ENCODE measurements around the gene TFDP1. TPM values are rescaled to one million over a fixed set of nuclear protein-coding genes. Genes with fewer than 3 reads are reported as not detected.

The TFDP1 gene
- total and polyA plus RNA-seq, 10 donors, result 21.7 to 91.7 (median 51.7) TPM

- Histone ChIP-seq H3K4me3 (no peak overlapping the region), H3K9me3 (no peaks in the 10 kb centered on the region), H3K4me1 (peaks cover 0 to 65% (median 38%) of the 10 kb centered on the region in 6 donors), H3K27me3 (replicated peaks in 1 of 7) (no peaks in the 10 kb centered on the region), H3K27ac (no peak overlapping the region), H3K36me3 (peaks cover 0 to 90% (median 17%) of the 10 kb centered on the region in 6 donors)
- intact Hi-C loops (cut with DNase I; ENCODE audit: low total_unique reads), result no loop called here
- WGBS, 5 donors, result 91 to 95% (median 94%) methylated on average over 9 of the region's 9 CpGs
- TF ChIP-seq CTCF (IDR thresholded peaks at IDR 0.05 in 8 of 11, conservative IDR thresholded peaks at IDR 0.05 in 3 of 11) (no peak), POLR2AphosphoS5 (IDR thresholded peaks at IDR 0.05) (no peak), POLR2A (IDR thresholded peaks at IDR 0.05) (no peak)
- peak; percentile 32 for DNase-seq
Measured at GRCh38 chr13:113550453-113550852, 34.1 kb upstream of the TFDP1 start.

GRCh38 chr13:113551081-113552000, 33.2 kb upstream of the TFDP1 start:
- H3K4me1 ChIP-seq, result peaks cover 0 to 56% (median 32%) of the 10 kb centered on the region in 6 donors
- peak; percentile 48 for DNase-seq
- peak overlapping the region in 2 of 8 donors; percentile 8 to 68 for H3K27ac ChIP-seq
- intact Hi-C loops (cut with DNase I; ENCODE audit: low total_unique reads), result no loop called here
- no peaks in the 10 kb centered on the region for H3K9me3 ChIP-seq
- no peaks in the 10 kb centered on the region for H3K27me3 ChIP-seq (replicated peaks in 1 of 7)
- WGBS, 5 donors, result 73 to 91% (median 85%) methylated on average over 16 of the region's 16 CpGs
- TF ChIP-seq POLR2AphosphoS5 (IDR thresholded peaks at IDR 0.05) (no peak), POLR2A (IDR thresholded peaks at IDR 0.05) (no peak)
- H3K4me3 ChIP-seq, result no peak overlapping the region
- H3K36me3 ChIP-seq, result peaks cover 0 to 81% (median 17%) of the 10 kb centered on the region in 6 donors

- H3K36me3 ChIP-seq, result peaks cover 0 to 78% (median 17%) of the 10 kb centered on the region in 6 donors
Measured at GRCh38 chr13:113552079-113552478, 32.5 kb upstream of the TFDP1 start.

GRCh38 chr13:113552786-113553434, 31.6 kb upstream of the TFDP1 start:
- peak; percentile 83 for DNase-seq
- TF ChIP-seq POLR2AphosphoS5 (IDR thresholded peaks at IDR 0.05), result peak; percentile 57 to 75 (median 64)
- TF ChIP-seq CTCF (IDR thresholded peaks at IDR 0.05 in 8 of 11, conservative IDR thresholded peaks at IDR 0.05 in 3 of 11), result no peak
- intact Hi-C loops (cut with DNase I; ENCODE audit: low total_unique reads), result no loop called here
- Histone ChIP-seq H3K4me3 (no peak overlapping the region), H3K9me3 (no peaks in the 10 kb centered on the region), H3K27ac (peak overlapping the region in 7 of 8 donors; percentile 22 to 78 (median 68)), H3K4me1 (peaks cover 0 to 43% (median 23%) of the 10 kb centered on the region in 6 donors), H3K36me3 (peaks cover 0 to 71% (median 17%) of the 10 kb centered on the region in 6 donors), H3K27me3 (replicated peaks in 1 of 7) (no peaks in the 10 kb centered on the region)
- WGBS, 5 donors, result 38 to 51% (median 44%) methylated on average over 16 of the region's 16 CpGs

More at GRCh38 chr13:113552079-113552478, 32.5 kb upstream of the TFDP1 start:
- intact Hi-C loops (cut with DNase I; ENCODE audit: low total_unique reads), result no loop called here
- Histone ChIP-seq H3K4me1 (peaks cover 0 to 49% (median 27%) of the 10 kb centered on the region in 6 donors), H3K27ac (peak overlapping the region in 5 of 8 donors; percentile 60 to 78 (median 69)), H3K9me3 (no peaks in the 10 kb centered on the region), H3K4me3 (no peak overlapping the region), H3K27me3 (replicated peaks in 1 of 7) (no peaks in the 10 kb centered on the region)
- DNase-seq, result peak; percentile 60
- WGBS, 5 donors, result 91 to 97% (median 96%) methylated on average over 11 of the region's 11 CpGs
- TF ChIP-seq POLR2AphosphoS5 (IDR thresholded peaks at IDR 0.05), result no peak
- TF ChIP-seq POLR2A (IDR thresholded peaks at IDR 0.05), result no peak
- no peak for TF ChIP-seq CTCF (IDR thresholded peaks at IDR 0.05 in 8 of 11, conservative IDR thresholded peaks at IDR 0.05 in 3 of 11)

All from spleen (tissue), 11 donors.